NCI-H2227 (cell line): Measurements from ENCODE around the gene PLPP6.

Source experiments
- DNase-seq: peaks from one replicate; lab custom pipeline; 2025; ENCODE audit not compliant: unreplicated experiment; lab: John Stamatoyannopoulos, UW

PLPP6 gene

DNA sequence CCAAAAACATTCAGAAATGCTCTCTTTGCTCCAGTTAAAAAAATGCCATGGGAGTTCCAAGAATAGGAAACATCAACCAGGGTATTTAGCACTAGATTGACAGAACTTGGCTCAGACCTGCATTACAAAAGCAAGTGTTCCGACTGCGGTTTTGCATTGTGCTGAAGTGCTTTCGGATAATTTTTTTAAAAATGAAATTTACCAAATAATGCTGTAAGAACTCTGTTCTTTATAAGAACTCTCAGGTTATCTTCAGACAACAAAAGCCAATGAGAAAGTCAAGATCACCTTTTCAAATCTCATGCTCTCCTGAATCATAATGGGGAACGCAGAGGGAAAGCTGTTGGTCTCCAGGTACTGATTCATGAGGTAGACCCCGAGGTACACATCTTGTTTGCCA lies 483 bp upstream of the PLPP6 start:
- no peak for DNase-seq

DNA sequence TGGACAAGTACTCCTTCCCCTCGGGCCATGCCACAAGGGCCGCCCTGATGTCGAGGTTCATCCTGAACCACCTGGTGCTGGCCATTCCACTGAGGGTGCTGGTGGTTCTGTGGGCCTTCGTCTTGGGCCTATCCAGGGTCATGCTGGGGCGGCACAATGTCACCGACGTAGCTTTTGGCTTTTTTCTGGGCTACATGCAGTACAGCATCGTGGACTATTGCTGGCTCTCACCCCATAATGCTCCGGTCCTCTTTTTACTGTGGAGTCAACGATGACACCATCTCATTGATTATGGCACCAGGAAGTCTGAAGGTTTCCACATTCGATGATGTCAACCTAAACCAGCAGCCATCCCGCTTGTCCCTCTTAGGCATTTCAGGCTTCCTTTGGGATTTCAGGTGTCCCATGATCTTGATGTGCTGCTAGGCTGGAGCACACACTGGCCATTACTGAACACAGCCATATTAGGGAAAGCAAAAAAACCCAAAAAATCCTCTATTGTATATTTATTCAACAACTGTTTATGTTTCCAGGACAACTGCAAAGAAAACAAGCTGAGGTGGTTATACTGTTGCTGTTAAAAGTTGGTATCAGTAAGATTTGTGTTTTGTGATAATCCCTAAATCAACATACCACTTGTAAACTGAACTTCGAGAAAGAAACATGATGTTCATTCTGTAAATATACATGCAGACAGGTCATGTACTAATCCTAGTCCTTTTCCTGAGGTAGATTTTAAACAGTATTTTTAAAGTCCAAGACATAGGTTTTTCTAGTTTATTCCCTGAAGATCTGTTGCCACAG lies 1.1 kb downstream of the PLPP6 start:
- DNase-seq, result peak; percentile 13

DNA sequence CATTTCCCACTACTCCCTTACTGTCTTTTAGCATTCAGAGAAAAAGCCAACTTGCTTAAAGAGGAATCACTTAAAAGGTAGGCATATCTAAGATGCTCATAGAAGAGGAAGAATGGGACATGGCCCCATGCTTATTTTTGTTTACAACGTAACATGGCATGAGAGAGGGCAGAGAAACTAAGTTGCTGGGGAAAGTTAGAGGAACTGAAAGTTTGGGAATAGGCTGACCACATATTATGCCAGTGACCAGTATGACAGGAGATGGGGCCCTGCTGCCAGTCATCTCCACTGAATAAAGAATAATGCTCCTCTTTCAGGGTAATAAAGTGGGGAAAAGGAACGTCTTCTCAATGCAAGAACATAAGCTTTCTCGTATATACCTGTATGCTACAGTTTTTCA lies 1.9 kb downstream of the PLPP6 start:
- DNase-seq, result no peak

DNA sequence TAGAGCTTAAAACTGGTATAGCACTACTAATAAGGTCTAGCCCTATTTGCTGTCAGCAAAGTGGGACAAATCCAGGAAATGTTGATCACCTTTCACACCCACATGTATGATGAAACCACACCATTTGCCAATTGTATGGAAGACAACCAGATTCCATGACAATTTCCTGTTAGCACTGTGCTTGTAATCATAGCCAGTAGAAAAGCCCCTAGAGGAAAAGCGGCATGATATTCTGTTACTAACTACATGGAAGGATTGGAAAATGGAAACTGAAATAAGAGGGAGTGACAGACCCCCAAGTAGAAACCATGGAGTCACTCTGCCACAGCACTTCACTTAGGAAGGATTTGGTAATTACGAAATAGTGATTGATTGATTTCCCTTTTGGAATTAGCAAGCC lies 3.3 kb downstream of the PLPP6 start:
- DNase-seq, result peak; percentile 14

DNA sequence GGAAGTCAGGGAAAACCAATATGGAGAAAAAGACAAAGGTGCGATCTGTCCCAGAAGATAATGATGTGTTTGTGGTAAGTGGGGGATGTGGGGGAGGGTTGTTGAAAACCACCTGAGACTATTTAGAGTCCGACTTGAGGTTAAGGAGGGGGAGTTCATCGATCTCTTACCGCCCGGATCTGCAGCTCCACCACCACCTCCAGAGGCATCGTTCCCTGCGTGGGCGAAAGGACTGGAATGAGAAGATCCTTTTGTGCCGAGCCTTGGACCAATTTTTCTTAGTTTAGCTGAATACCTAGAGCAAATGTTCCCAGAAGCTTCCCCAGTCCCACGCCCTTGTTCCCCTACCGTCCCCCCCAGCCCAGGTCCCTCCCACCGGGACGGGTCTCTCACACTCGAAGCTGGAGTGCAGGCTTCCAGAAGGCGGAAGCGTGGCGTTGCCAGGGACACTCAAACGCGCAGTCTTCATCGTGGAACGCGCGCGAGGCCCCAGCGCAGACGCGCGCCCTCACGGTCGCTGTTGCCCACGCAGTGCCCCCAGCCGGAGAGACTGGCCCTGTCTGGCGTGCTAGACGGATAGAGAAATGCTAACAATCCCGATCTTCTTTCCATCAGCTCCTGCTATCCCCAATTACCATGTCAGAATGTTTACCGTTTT lies 4.1 kb downstream of the PLPP6 start, which contains the start of gene SPATA6L:
TSS of gene SPATA6L (minus strand) at position 439 of the 658 bp plus-strand sequence. CDS start at position 209, 230 bp downstream.
- peak; percentile 81 for DNase-seq

DNA sequence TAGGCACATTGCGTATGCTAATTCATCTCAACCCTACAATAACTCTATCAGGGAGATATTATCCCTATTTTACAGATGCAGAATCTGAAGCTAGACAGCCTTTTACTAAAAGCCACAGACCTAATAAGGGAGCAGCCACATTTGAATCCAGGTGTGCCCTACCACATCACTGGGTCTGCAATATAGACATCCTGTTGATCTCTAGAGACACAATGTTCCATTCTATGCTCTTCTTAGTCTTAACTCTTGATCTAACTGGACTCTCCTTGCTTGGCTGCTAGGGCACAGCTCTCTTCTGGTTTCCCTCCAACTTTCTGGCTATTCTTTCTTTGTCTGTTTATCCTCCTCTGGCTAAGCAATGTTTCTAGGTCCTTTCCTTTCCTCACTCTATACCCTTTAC lies 5.6 kb downstream of the PLPP6 start:
- no peak for DNase-seq

DNA sequence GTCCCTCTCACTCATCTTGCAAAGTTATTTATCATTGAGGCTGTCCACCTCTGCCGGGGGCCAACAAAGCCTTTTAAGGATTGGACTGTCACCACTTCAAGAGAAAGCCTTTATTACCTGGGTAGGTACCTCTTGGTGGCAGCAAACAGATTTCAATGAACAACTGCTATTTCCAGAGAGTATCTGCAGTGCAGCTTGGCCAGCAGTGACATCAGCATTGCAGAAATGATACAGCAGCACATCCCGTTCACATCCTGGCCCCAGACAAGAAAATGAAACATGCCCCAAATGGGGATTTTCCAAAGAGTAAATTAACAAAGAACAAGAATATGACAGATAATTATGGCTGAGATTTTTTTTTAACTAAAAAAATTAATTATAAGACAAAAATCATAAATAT lies 6.5 kb downstream of the PLPP6 start:
- DNase-seq, result no peak

DNA sequence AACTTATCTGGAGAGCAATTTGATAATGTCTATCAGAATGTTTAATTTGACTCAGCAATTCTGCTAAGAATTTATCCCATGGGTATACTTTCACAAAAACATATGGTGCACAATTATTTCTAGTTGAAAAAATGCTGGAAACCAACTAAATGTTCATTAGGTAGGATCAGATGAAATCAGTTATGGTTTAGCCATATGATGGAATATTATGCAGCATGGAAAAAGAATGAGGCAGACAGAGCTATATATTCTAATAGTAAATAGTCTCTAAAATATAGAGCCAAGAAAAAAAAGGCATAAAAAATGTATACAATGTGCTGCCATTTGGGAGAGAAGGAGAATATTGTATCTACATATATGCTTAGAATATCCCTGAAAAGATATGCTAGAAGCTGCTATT lies 7.8 kb downstream of the PLPP6 start:
- DNase-seq, result no peak

DNA sequence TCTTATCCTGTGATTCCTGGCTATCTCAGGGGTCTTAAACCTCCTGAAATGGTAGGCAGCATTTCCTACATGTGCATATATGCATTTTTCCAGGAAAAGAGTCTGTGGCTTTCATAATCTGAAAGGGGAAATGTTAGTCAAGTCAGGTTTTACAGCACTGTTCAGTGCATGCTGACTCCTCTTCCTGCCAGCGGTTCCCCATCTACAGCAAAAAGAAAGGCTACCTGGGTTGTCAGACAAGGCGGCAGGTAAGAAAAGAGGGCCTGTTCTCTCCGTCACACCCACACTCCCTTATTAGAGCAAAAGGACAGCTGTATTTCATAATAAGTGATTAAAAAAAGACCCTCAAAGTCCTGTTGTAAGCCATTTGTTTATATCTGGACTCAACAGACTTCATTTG lies 8.5 kb downstream of the PLPP6 start:
- DNase-seq, result no peak

DNA sequence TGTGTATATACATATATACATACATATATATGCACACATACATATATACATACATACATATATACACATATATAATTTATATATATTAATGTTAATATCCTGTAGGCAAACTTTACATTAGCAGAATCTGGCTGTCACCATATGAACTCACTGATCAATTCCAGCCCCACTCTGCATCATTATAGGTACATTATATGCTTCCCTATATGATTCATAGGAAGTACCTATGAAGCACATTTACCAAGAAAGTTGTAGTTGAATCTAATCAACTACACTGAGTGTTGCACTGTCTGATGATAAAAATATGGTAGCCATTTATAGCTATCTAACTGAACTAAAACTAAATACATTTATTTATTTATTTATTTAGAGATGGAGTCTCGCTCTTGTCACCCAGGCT lies 9.6 kb downstream of the PLPP6 start:
- no peak for DNase-seq

DNA sequence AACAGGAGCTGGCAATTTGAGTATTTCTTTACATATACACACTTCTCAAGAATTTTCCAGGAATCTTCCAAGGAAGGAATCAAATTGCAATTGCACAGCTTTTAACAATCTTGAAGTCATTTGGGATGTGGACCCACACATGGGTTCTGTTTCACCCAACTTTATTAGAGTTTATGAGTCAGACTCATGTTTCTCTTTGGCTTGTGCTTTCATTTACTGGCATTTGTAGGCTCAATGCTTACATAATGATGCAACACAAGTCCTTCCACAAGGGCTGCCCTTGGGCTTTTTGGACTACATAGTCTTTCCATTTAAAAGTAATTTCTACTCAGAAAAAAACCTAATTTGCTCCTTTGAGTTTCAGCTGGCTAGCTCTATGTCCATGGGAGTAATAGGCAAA lies 12.7 kb downstream of the PLPP6 start:
- no peak for DNase-seq

DNA sequence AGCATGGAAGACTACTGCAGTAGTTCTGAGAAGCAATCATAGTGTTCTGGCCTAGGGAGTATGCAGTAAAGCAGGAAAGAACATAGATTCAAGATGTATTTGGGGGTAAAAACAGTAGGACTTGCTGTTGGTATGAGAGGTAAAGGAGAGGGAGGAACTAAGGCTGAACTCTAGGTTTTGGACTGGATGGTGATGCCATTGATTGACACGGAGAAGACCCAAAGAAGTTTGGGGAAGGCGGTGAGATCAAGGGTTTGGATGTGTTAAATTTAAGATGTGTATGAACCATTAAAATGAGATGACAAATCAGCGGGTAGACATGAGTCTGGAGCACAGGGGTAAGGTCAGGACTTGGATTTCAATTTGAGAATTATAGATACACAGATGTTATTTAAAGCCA lies 15.3 kb downstream of the PLPP6 start:
- no peak for DNase-seq

DNA sequence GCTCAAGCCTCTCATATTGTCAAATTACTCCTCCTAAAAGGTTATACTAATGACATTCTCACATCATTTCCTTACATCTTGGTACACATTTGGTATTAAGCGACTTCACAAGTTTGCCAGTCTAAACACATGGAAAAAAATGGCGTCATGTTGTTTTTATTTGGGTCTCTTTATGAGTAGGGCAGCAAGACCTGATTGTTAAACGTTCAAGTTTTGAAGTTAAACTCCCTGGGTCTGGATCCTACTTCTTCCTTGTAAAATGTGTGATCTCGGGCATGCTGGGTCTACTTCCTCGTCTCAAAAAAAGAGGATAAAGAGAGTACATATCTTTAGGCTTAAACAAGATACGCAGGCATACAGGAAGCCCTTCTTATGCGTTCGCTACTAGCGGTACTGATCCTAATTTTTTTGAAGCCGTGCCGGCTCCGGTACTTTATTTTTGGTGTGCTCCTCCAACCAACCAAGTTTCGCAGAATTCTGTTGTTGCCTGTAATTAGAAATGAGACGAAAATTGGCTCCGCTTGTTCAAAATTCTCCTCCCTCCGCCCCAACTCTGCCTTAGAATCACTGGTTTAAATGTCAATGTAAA lies 16.7 kb downstream of the PLPP6 start:
- peak; percentile 73 for DNase-seq

DNA sequence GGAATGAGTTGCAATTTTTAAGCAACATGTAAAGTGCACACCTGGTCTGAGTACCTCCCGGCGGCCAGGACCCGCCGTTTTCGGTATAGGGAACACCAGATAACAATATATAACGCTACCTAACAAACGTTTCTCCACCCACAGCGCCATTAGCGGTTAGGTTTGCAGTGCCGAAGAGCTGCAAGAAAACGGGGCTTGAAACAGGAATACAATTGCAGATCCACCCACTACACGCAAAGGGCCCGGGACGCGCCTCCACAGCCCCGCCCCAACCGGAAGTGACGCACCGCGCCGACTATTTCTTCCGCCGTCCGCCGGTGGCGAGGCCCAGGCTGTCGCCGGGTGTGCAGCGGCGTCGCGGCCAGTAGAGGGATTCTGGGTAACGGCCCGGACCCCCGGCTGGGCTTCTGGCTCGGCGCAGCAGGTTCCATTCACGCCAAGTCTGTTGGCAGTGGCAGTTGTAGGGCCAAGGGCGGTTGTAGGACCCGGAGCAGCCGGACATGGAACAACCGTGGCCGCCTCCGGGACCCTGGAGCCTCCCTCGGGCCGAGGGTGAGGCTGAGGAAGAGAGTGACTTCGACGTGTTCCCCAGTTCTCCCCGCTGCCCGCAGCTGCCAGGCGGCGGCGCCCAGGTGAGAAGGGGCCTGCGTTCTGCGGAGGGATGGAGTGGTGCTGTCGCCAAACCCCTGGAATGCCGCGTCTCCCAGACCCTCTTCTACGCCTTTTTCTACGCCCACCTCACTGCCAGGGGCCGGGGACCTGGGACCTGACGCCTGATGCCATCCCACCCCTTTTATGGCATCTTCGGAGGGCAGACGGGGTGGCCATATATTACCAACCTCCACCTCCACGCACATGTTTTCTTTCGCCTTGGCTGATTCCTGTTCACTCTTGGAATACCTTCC lies 17.4 kb downstream of the PLPP6 start, which contains the start of gene CDC37L1:
TSS of gene CDC37L1 (plus strand) at position 302 of the 905 bp plus-strand sequence. CDS start at position 501, 199 bp downstream.
- peak; percentile 97 for DNase-seq

DNA sequence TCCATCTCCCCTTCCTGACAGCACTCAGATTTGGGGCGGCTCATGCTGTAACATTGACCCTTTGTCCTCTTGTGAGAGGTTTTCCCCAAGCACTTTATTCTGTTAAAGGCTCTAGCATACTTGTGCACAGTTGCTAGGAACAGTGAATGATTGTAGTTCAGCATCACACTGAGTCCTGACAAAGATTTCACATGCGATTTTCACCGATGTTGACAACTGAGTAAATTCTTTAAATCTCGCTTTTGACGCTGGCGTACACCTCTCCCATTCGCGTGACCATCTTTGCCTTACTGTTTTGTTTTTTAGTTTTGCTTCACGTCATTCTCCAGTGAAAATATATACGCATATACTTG lies 18.1 kb downstream of the PLPP6 start:
- no peak for DNase-seq

DNA sequence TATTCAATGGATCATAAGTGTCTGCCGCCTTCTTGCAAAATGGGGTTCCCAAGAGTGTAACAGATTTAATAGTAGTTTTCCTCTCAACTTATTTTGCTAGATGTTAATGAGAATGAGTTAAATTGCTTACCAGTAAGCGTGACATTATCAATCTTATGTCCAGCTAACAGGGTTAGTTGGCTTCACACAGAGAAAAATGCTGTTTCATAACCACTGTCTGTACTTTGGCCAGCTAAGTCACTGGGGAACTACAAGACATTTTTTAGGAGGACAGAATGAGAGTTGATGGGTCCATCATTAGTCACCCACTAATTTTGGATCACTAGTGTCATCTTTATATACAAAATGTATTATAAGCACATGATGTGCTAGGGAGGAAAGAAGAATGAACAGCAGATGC lies 18.7 kb downstream of the PLPP6 start:
- DNase-seq, result no peak

DNA sequence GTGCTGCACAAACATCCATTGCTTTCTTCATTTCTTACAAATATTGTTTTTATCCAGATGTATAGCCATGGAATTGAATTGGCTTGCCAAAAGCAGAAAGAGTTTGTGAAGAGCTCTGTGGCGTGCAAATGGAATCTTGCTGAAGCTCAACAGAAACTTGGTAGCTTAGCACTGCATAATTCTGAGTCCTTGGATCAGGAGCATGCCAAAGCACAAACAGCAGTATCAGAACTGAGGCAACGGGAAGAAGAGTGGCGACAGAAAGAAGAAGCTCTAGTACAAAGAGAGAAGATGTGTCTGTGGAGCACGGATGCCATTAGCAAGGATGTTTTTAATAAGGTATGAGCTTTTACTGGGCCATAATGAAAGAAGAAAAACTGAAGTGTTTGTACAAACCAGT lies 22.7 kb downstream of the PLPP6 start:
- DNase-seq, result no peak

DNA sequence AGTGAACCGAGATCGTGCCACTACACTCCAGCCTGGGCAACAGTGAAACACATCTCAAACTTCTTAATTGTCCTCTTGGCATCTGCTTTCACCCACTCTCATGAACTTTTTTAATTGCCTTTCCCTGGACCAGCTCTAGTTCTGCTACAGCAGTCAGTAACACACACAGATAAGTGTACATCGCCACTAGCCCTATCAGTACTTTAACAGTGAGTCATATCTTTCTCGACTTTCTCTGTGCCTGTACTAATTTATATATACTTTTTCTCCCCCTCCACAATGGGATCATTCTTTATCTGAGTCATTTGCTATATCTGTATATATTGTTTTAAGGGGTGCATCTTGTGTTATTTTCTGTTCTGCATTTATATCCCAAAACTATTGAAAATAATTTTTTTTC lies 24.0 kb downstream of the PLPP6 start:
- DNase-seq, result no peak

DNA sequence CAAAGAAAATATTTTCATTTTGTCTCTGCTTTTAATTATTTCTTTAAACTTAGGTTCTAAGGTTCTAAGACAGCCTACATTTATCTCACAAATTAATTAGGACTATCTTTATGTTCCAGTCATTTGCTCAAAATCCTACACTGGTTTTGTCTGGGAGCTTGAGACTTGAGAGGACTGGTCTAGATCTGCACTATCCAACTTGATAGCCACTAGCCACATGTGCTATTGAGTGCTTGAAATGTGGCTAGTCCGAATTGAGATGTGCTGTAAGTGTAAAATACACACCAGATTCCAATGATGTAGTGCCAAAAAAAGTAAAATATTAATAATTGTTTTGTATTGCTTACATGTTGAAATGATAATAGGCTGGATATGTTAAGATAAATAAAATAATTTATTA lies 24.5 kb downstream of the PLPP6 start:
- DNase-seq, result no peak

DNA sequence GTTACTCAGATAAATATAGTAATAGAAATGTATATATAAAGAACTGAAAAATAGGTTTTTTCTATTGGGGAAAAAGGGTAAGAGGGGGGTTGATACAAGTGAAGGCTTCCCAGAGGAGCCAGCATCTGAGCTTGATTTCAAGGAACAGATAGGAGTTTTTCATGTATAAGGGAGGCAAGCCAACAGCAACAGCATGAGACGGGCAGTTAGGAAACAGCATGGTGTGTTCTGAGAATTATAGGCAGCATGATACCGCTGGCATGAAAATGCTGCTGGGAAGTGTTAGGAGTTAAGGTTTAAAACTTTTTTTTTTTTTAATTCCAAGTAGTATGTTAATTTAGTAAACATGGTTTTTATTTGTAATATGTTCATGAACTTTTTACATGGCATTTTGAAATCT lies 26.9 kb downstream of the PLPP6 start:
- no peak for DNase-seq

DNA sequence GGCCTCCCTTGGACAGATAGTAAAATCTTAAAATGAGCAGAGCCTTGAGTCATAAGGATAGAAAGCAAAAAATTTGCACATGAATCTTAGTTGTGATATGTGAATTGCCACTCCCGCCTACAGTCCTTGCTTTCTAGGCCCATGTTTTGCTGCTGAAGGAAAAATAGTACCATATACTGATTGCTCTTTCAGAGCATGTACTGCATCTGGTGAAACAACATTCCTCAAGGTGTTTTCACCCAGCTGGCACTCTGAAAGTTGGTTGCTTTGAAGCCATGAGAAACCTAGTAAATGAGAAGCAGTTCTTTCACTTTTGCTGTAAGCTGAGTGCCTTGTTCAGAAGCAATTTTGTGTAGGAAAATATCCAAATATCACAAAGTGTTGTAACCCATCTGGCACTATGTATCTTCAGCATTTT lies 27.6 kb downstream of the PLPP6 start:
- DNase-seq, result no peak
